GM21619 (cell line): ENCODE data around the gene NFKBIL1.
"Not testable (repeated sequence)": the region's sequence is repeated elsewhere in the genome, so short reads cannot be mapped to it uniquely, and the experiment has no call there.

Experiments
- ATAC-seq: cut with Tn5 transposase; IDR thresholded peaks from one replicate; pipeline ENCODE4 v1.9.1; 2021; ENCODE audit not compliant: unreplicated experiment

Gene NFKBIL1

DNA sequence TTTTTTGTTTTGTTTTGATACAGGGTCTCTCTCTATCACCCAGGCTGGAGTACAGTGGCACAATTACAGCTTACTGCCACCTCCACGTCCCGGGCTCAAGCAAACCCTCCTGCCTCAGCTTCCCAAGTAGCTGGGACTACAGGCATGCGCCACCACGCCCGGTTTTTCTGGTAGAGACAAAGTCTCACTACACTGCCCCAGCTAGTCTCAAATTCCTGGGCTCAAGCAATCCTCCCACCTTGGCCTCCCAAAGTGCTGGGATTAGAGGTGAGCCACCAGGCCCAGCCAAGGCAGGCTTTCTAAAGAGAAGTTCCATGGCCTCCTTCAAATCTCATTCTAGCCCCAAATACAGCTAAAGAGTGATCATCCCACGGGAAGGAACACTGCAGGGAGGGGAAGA is 13.4 kb upstream of the NFKBIL1 start:
- no peak for ATAC-seq

DNA sequence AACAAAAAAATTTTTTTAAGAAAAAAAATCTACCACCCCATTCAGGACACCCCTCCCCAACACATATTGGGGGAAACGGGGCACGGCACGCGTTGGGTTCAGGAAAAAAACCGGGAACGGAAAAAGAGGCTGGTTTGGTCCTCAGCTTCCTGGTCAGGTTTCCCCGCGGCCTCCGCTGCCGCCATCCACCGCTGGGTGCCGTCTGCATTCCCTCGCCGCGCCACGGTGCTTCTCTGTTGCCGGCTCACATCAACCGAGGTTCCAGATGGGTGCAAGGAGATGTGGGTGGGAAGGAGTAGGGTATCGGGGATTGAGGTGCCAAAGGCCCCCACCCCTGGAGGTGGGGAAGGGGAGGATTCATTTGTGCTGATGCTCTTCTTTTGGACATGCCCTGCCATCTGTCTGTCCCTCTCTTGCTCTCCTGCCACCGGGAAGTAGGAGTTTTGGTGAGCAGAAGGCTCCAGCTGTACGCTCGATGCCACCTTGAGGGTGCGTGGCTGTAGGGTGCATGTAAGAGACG is 12.8 kb upstream of the NFKBIL1 start:
- no peak for ATAC-seq

DNA sequence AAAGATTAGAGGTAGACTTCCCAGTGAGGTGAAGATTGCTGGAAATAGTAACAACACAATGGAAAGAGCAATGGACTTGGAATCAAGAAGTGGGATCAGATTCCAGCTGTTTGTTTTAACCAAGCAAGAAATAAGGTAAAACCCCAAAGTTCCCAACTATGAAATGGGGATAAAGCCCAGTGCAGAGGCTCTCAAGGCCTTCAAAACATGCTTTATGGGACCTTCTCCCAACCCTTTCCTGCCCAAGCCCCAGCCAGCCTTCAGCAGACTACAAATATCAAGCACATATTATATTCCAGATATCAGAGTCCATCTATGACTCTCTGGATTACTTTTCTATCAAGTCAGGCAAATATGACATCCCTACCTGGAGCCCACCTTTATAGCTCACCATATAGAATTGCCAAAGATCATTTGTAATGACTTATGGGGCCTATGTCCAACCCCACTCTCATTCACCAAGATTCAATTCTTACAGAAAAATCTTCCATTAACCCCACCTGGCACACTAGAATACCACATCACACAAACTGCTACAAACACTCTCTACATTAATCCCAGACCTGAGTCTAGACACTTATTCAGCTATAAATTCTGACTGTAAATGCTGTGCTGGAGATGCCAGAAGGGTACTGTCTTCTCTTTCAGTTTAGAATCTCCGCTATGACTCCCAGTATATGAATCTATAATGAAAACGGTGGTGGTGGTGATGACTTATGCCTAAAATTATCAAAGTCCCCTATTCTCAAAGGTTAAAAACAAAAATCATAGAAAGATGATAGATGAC is 11.7 kb upstream of the NFKBIL1 start:
- no peak for ATAC-seq

DNA sequence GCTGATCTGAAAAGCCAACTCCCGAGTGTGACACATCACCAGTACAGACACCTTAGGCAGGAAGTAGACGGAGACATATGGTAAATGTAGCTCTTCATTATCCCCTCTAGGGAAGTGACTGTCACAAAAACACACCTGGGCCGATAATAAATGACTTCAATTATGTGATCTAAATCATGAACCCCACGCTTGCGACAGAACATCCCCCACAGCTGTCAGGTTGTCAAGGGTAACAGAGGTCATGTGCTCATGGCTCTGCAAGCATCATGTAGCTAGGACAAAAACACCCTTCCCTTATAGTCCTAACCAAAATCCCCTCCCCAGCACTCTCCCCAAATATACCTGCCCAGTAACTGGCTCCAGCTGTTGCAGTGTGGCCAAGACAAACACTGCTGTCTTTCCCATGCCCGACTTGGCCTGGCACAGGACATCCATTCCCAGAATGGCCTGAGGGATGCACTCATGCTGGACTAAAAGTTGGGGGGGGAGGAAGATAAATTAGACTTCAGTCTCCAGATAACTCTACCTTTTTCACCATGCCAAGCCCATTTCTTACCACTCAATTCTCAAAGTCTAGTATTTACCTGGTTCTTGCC is 8.5 kb upstream of the NFKBIL1 start:
- ATAC-seq: no peak

DNA sequence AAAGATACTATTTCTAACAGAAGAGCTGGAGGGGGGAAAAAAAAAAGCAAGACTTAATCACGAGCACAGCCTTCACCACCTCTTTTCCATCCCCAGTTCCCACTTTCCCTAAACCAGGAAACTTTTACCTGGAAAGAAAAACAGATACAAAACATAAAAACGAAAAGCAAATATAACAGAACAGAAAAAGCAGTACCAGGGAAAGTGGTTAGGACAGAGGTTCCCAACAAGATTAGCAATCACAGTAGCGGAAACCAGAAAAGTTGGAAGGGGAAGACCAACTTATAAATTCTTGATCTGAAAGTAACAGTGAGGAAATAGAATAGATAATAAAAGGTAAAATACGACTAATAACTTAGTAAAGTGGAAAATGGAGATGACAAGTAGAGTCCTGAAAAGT is 6.8 kb upstream of the NFKBIL1 start:
- ATAC-seq: no peak

DNA sequence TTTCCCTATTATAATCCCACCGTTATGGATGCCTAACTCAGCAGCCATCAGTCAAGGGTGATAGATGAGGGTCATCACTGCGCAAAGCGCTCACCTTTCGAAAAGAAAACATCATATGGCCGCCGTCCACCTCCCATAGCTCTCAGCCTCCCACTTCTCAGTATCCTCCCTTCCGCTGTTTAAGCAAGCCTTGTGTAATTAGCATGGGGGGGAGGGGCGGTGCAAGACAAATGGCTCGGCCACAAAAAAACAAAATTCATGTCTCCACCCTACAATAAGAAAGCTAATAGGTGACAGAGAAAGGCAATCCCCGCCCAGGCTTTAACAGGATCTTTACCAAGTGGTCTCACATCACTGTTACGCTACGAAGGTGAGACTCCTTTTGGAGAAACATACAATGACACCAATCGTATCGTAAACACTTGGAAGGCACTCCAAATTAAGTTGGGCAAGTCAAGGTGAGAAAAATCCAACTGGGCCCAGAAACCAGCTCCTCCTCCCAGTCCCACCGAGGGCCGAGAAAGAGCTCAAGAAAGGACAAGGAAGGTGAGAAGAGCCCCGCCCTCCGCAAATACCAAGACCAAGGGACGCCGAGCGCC is 6.2 kb upstream of the NFKBIL1 start:
- peak; percentile 2 for ATAC-seq

DNA sequence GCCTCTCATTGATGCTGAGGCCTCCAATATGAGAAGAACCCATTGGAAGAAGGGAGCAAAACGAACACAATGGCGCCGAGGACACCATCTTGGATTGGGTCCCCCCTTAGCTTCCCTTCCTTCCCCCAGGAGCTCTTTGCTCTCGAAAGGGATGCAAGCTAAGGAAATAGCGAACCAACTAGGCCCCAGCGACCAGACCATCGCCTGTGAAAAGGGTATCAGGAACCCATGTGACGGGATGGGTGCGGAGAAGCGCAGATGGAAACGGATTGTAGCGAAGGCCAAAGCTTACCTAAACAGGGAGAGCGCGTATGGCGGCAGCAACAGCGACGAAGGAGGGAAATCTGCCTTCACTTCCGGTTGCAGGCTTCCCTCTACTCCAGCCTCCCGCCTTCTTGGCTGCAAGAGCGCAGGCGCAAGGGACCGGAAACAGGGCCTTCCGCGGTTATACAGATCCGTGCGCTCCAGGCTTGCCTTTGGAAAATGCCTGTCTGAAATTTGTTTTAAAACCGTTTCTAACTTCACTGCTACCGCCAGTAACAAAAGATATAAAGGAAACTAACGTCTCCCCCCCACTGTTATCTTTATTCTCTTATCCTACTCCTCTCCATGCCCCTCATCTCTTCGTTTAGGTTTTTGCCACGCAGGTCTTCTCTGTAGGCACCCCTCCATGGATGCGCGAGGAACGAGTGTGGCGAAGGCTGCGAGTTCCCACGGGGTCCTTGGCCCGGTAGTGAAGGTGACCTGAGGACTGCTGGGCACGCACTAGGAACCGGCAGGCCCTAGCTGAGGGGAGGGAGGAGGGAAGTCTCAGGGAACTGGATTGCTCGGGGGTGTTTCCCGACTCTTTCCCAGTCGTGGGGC is 5.5 kb upstream of the NFKBIL1 start, which contains the start of gene DDX39B:
Gene DDX39B (minus strand): TSS at position 346 of the 864 bp plus-strand sequence. CDS start 1,471 bp downstream, outside the sequence.
- ATAC-seq: peak; percentile 62

DNA sequence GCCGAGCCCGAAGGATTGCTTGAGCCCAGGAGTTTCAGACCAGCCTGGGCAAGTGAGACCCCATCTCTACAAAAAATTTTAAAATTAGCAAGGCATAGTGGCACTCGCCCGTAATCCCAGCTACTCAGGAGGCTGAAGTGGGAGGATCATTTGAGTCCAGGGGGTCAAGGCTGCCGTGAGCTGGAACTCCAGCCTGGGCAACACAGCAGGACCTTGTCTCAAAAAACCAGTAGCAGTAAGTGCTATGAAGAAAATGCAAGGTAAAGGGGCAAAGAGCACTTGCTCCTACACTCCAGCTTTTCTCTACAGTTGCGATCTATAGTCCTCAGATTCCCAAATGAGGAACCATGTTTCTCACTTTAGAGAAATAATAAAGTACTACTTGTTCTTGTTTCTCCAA is 3.8 kb upstream of the NFKBIL1 start:
- no peak for ATAC-seq

DNA sequence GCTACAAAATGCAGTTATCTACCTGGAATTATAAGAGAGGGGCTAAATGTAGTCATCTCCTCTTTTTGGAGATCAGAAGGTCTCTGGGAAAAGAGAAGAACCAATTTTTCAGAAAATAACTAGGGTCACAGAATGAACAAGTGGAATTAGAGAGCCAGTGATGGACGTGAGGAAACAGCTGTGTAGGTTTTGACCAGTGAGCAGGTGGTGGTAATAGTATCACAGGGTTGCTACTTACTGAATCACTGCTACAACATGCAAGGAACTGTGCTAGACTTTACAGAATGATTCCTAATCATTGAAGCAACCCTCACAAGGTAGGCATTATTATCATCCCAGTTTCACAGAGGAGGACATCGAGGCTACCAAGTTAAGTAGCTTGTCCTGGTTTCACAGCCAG is 2.7 kb upstream of the NFKBIL1 start:
- no peak for ATAC-seq

DNA sequence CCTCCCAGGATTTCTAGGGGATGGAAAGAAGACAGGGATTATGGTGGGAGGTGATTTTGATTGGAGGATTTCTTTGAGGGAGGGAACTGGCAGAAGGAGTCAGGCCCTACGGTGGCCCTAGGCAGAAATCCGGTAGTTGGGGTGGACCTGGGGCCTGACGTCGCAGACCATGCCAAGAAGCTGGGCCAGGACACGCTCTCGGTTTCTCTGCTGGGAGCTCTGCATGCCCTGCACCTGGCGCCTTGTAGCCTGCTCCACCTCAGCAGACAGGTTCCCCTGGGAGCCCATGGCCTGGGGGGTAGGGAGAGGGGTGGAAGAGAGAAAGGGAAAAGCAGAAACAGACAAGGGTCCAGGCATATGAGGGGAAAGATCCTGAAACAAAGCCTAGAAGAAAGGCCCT is 2.1 kb upstream of the NFKBIL1 start:
- ATAC-seq: no peak

DNA sequence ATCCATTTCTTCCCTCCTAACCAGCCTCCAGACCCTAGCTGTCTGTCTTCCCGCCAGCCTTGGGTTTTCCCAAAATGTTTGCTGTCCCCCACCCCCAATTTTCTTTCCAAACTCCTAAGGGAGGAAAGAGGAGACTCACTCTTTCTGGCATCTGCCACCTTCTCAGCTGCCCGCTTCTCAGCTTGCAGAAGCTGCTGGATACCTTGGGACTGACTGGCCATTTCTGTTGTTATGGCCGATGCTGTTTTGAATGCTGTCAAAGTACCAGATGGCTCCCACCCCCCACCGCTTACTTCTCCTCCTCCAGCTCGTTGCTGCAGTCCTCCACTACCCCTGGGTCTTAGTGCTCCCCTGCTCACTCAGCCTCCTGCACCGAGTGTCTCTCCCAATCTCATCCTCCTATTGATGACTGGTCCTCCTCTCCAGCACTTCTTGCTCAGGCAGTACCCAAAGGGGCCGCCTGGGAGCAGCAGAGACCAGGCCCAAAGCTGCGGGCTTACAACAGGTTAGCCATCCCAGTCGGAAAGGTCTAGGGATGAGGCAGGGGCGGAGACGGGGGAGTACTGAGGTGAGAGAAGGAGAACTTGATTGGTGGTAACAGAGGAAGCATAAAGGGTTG is 960 bp upstream of the NFKBIL1 start, which contains the start of gene ATP6V1G2:
Gene ATP6V1G2 (minus strand): TSS at position 270 of the 619 bp plus-strand sequence. CDS start 49 bp downstream, at position 221.
- peak; percentile 45 for ATAC-seq

DNA sequence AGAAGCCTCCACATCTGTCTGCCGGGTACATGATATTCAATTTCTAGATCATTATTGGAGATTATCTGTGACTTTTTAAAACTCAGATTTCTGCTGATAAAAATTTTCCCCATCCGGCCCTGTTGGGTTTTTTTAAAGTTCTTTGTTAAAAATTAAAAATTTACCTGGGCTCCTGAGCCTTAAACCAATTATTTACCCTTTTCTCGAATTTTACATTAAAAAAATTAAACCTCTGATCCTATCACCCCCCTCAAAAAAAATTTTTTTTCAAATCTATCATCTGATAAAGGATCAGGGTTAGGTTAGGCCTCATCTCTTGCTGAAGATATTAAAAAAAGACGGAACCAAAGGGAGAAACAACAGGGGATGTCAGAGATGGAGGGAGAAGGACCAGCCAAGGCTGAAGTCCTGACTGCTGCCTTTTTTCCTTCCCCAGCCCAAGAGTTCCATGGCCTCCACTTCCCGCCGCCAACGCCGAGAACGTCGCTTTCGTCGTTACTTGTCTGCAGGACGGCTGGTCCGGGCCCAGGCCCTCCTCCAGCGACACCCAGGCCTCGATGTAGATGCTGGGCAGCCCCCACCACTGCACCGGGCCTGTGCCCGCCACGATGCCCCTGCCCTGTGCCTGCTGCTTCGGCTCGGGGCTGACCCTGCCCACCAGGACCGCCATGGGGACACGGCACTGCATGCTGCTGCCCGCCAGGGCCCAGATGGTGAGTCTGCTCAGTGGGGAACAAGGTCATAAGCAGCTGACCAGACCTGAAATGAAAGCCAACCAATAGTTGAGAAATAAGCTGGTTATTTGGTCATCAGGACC is 527 bp downstream of the NFKBIL1 start:
- ATAC-seq: no peak

DNA sequence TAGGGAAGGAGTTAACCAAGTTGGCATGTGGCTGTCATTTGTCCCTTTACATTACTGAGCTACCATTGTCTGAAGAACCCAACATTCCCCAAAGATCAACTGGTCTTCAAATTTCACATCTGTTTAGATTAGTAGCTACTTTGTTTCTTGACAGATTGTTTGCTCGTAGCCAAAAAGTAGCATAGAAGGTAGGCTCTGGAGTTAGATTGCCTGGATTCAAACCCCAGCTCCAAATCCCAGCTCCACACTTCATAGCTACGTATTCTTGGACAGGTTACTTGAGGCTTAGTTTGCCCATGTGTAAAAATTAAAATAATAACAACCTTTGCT is 1.1 kb downstream of the NFKBIL1 start:
- ATAC-seq: no peak

DNA sequence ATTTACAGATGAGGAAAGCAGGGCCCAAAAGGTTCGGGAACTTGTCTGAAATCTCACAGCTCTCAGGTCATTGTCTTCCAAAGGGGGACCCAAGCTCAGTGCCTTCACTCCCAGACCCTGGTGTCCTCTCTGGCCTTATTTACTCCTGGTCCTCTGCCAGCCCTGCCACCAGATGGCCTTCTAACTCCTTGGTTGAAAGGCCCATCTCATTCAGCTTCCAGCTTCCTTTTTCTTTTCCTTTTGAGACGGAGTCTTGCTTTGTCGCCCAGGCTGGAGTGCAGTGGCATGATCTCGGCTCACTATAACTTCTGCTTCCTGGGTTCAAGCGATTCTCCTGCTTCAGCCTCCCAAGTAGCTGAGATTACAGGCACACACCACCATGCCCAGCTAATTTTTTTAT is 4.0 kb downstream of the NFKBIL1 start:
- not testable (repeated sequence) for ATAC-seq

DNA sequence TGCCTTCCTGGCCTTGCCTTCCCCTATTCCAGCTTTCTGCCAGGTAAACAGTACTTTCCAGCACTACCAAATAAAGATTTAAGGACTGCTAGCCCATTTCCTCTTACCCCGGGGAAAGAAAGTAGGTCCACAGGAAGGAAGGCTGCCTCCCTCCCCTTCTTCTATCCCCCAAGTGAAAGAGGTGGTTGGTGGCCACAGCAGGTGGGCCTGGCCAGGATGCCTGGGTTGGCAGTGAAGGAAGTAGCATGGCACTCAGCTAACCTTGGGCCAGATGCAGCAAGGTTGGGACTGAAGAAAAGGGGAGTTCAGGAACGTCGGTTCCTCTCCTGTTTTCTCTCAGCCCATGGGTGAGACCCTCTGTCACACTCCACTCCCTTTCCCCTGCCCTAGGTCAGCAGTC is 8.9 kb downstream of the NFKBIL1 start:
- no peak for ATAC-seq

DNA sequence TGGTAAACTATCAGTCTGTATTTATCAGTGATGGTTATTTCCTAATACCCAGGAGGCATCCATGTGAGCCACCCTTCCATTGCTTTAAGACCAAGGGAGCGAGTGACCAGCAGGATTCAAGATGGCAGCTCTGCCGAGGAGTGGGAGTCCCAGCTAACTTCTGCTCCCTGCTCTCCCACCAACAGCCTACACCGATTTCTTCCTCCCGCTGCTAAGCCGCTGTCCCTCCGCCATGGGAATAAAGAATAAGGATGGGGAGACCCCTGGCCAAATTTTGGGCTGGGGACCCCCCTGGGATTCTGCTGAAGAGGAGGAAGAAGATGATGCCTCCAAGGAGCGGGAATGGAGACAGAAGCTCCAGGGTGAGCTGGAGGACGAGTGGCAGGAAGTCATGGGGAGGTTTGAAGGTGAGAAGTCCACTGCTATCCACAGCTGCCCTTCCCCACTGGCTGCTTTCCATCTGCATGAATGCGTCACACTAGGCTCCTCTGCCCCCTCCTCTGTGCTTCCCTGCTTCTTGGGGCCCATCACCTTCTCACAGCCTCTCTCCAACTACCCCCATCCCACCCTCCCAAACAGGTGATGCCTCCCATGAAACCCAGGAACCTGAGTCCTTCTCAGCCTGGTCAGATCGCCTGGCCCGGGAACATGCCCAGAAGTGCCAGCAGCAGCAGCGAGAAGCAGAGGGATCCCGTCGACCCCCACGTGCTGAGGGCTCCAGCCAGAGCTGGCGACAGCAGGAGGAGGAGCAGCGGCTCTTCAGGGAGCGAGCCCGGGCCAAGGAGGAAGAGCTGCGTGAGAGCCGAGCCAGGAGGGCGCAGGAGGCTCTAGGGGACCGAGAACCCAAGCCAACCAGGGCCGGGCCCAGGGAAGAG is 10.3 kb downstream of the NFKBIL1 start:
- no peak for ATAC-seq

DNA sequence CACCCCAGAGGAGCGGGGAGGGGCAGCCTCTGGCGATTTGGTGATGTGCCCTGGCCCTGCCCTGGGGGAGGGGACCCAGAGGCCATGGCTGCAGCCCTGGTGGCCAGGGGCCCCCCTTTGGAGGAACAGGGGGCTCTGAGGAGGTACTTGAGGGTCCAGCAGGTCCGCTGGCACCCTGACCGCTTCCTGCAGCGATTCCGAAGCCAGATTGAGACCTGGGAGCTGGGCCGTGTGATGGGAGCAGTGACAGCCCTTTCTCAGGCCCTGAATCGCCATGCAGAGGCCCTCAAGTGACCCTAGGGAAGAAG is 10.9 kb downstream of the NFKBIL1 start:
- no peak for ATAC-seq

DNA sequence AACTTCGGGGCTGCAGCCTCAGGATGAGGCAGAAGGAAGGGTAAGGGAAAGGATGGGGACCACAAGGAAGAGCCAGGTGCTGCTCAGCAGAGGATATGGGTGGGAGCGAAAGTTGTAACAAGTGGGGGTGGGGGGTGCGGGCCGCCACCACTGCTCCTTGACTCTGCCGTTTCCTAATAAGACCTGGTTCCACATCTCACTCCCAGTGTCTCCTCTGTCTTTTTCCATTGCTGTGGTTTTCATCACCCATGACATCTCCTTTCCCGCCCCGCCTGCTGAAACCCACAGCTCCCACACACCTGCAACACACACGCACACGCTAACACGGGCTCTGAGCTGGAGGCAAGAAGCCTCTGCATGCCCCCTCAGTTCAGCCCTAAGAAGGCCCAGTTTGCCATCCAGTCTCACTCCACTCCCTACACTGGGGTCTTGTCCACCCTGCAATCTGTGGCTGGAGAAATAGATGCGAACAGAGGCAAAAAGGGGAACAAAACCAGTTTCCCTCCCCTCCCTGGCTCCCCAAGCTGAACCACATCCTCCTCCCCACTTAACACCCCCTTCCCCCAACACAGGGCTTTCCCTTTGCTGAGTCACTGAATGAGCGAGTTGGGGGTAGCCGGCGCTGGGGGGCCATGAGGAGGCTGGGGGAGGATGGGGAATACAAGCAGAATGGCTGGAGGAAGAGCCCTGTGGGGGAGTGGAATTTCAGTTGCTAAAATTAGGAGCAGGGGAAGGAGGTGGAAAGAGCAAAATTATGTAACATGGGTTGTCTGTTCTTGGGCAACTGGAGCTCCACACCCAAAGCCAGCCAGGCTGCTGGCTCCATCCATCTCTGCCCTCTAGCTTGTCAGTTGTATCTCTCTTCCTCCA is 11.5 kb downstream of the NFKBIL1 start:
- ATAC-seq: no peak
